ENCODE data around the gene SERINC5.

DNA sequence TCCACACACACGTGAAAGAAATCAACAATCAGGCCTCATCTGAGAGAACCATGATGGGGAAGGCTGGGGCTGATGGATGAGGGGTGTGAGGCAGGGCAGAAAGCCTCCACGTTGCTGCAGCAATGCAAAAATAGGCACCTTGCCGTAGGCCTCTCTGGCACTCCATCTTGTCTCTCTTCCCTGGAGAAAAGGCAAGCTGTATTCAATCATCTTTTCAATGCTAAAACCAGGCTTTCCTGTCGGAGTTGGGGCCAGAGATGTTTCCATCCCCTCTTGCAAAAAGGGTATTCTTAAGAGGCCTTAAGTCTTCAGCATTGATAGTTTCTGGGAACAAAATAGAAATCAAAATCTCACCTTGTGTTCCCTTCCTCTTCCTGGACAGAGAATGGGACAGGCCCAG is 139.8 kb downstream of the SERINC5 start:
- TF ChIP-seq JUND (IDR thresholded peaks at IDR 0.05) (no peak), MEF2A (IDR thresholded peaks at IDR 0.05; ENCODE audit: borderline replicate concordance, low read depth) (no peak), POLR2AphosphoS5 (IDR thresholded peaks at IDR 0.05; ENCODE audit: low read depth, low read length) (no peak), CTCF (IDR thresholded peaks at IDR 0.05) (no peak), YY1 (IDR thresholded peaks at IDR 0.05; ENCODE audit: low read depth) (no peak)
